Liver (tissue), 3 donors: Measurements from ENCODE around the gene PEAR1.

Source experiments
- ATF3 ChIP-seq: IDR thresholded peaks from 2 replicates; pipeline ENCODE4 v1.6.1; 2016; ENCODE audit warnings: antibody characterized with exemption
- CTCF ChIP-seq: fragments of 150-350 bp; IDR thresholded peaks from 2 replicates; pipeline ENCODE4 v1.5.1; 2017; ENCODE audit warnings: improper control_type of control experiment, low read depth, low read length; ENCODE audit not compliant: missing input control
- EGR1 ChIP-seq, 2 donors: IDR thresholded peaks; 2 replicates each; pipeline ENCODE4 v1.6.1; 2016 to 2018; ENCODE audit warnings: antibody characterized with exemption in 2 of 2, low read depth in 2 of 2
- GABPA ChIP-seq, 2 donors: IDR thresholded peaks in 1 of 2; conservative IDR thresholded peaks in 1 of 2; 2 replicates each; pipeline ENCODE4 v1.6.1; 2016; ENCODE audit warnings: antibody characterized with exemption in 2 of 2, mild to moderate bottlenecking in 1 of 2, moderate library complexity in 1 of 2
- JUND ChIP-seq, 2 donors: IDR thresholded peaks; 2 replicates each; pipeline ENCODE4 v1.6.1; 2016; ENCODE audit warnings: antibody characterized with exemption in 2 of 2
- MAX ChIP-seq: IDR thresholded peaks from 2 replicates; pipeline ENCODE4 v1.6.1; 2016; ENCODE audit warnings: antibody characterized with exemption
- NR2F2 ChIP-seq: IDR thresholded peaks from 2 replicates; pipeline ENCODE4 v1.6.1; 2016; ENCODE audit warnings: antibody characterized with exemption
- RAD21 ChIP-seq, 2 donors: IDR thresholded peaks; 2 replicates each; pipeline ENCODE4 v1.6.1; 2016; ENCODE audit warnings: antibody characterized with exemption in 2 of 2, mild to moderate bottlenecking in 2 of 2
- REST ChIP-seq: IDR thresholded peaks from 2 replicates; pipeline ENCODE4 v1.6.1; 2016; ENCODE audit warnings: antibody characterized with exemption, mild to moderate bottlenecking
- SP1 ChIP-seq: IDR thresholded peaks from 2 replicates; pipeline ENCODE4 v1.6.1; 2018; ENCODE audit warnings: antibody characterized with exemption, mild to moderate bottlenecking
- TAF1 ChIP-seq: conservative IDR thresholded peaks from 2 replicates; pipeline ENCODE4 v1.6.1; 2016; ENCODE audit warnings: antibody characterized with exemption, mild to moderate bottlenecking
- YY1 ChIP-seq: IDR thresholded peaks from 2 replicates; pipeline ENCODE4 v1.6.1; 2016; ENCODE audit warnings: antibody characterized with exemption, mild to moderate bottlenecking
- ZBTB33 ChIP-seq: IDR thresholded peaks from 2 replicates; pipeline ENCODE4 v1.6.1; 2016; ENCODE audit warnings: antibody characterized with exemption
- donor health status: healthy.
- donor health status: healthy.

- TF ChIP-seq REST (no peak), RAD21 (IDR thresholded peaks at IDR 0.05) (peak; percentile 67 to 80), CTCF (peak; percentile 61), MAX (no peak), SP1 (no peak), YY1 (no peak), ATF3 (no peak), GABPA (IDR thresholded peaks at IDR 0.05 in 1 of 2, conservative IDR thresholded peaks at IDR 0.05 in 1 of 2) (no peak), TAF1 (no peak), ZBTB33 (no peak), JUND (IDR thresholded peaks at IDR 0.05) (no peak), NR2F2 (peak; percentile 10), EGR1 (IDR thresholded peaks at IDR 0.05; ENCODE audit: low read depth in 2 of 2) (no peak)
Observed at GRCh38 chr1:156892190-156893047, 1.1 kb upstream of the PEAR1 start.
